HTERT RPE-1 (cell line): ENCODE data around the gene CRADD.

Source experiments
- in situ Hi-C: fragments of 300-500 bp; cut with MboI; formaldehyde crosslinking; loops from 4 replicates; pipeline ENCODE4 v1.14.3; 2020; ENCODE audit warnings: low sequenced_read_pairs

The CRADD gene

DNA sequence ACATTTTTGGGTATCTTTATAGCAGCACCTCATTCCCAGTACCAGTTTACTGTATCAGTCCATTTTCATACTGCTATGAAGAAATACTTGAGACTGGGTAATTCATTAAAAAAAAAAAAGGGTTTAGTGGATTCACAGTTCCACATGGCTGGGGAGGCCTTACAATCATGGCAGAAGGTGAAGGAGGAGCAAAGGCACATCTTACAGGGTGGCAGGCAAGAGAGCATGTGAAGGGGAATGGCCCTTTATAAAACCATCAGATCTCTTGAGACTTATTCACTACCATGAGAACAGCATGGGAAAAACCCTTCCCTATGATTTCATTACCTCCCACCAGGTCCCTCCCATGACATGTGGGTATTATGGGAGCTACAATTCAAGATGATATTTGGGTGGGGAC is 77.7 kb downstream of the CRADD start:
- in situ Hi-C loops: loop anchor here (25.0 kb wide), 1 partner anchor 332 kb away; no protein-coding TSS in a partner anchor

GRCh38 chr12:93756288-93756687 is 79.1 kb downstream of the CRADD start:
- in situ Hi-C loops: loop anchor here (25.0 kb wide), 1 partner anchor 331 kb away; no protein-coding TSS in a partner anchor

GRCh38 chr12:93757792-93758694 is 80.9 kb downstream of the CRADD start:
- in situ Hi-C loops: loop anchor here (25.0 kb wide), 1 partner anchor 329 kb away; no protein-coding TSS in a partner anchor

DNA sequence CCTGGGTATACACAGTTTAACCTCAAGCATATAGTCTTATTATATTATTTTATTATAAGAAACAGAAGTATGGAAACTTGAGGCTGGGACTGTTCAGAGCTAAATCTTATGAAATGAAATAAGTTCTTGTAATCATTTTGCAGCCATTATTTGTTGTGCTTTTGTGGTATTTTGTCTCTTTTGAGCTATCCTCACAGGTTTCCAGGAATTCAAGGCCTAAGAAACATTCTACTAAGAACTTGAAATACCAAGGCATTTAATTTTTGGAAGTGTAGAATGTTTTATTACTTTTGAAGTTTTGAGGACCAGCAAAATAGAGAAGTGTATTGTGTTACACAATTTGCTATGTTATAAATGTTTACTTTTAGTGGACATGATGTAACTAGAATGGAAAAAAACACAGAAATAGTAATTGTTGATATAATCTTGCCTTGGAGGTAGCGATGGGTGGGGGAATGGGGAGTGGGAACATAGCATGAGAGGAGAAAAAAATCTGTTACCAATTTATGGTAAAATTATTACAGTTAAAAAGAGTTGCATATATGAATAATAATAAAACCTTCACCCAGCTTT is 81.7 kb downstream of the CRADD start:
- in situ Hi-C loops: loop anchor here (25.0 kb wide), 1 partner anchor 328 kb away; no protein-coding TSS in a partner anchor

- in situ Hi-C loops: loop anchor here (25.0 kb wide), 1 partner anchor 328 kb away; no protein-coding TSS in a partner anchor
These were observed 82.4 kb downstream of the CRADD start for GRCh38 chr12:93759512-93760081.

GRCh38 chr12:93760275-93760875 is 83.2 kb downstream of the CRADD start:
- in situ Hi-C loops: loop anchor here (25.0 kb wide), 1 partner anchor 327 kb away; no protein-coding TSS in a partner anchor

DNA sequence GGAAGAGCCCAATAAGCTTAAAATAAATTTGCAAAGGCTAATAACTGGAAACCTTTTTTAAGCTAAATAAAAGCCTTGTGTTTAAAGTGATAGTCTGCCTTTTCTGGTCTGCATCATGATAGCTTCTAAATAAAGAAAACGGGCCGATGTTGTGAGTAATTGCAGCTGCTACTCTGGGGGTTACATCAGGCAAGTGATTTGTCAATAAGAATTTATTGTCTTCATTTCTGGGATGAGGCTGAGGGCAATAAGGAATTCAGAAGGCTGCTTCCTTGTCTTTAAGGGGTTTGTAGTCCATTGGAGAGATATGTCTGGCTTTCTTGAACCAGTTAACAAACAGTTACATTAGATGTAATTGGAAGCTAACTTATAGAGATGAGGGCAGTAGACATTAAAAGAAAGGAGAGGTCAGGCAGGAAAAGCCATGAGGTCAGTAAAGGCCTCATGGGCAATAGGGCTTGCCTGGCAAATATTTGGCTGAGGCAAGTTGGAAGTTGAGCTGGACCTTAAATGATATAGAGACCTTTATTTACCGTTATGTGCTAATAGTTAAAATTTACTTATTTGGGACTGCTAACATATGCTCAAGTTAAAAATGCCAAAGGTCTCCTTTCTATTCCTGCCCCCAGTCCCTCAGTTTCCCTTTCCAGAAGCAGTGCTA is 85.0 kb downstream of the CRADD start:
- in situ Hi-C loops: loop anchor here (25.0 kb wide), 1 partner anchor 325 kb away; no protein-coding TSS in a partner anchor

- in situ Hi-C loops: loop anchor here (25.0 kb wide), 1 partner anchor 324 kb away; no protein-coding TSS in a partner anchor
These were observed 85.9 kb downstream of the CRADD start for GRCh38 chr12:93762912-93763553.

- in situ Hi-C loops: loop anchor here (25.0 kb wide), 1 partner anchor 324 kb away; no protein-coding TSS in a partner anchor
These were observed 86.6 kb downstream of the CRADD start for GRCh38 chr12:93763746-93764147.

DNA sequence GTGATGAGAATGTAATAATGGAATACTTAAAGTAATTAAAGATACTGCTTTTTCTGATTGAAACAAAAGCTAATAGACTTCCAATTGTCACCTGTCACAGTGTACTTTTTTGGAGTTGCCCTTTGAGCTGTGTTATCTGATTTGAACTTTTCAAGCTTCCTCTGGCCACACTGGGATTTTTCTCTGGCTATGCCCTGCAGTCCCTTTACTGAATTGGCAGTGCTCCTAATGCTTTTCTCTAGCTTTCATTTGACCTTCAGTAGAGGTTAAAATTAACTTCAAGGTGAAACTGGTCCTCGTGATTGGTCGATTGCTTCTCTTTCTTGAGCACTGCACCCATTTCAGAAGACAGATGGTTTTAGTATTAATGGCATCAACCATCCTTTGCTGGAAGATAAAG is 89.2 kb downstream of the CRADD start:
- in situ Hi-C loops: loop anchor here (25.0 kb wide), 1 partner anchor 321 kb away; no protein-coding TSS in a partner anchor

DNA sequence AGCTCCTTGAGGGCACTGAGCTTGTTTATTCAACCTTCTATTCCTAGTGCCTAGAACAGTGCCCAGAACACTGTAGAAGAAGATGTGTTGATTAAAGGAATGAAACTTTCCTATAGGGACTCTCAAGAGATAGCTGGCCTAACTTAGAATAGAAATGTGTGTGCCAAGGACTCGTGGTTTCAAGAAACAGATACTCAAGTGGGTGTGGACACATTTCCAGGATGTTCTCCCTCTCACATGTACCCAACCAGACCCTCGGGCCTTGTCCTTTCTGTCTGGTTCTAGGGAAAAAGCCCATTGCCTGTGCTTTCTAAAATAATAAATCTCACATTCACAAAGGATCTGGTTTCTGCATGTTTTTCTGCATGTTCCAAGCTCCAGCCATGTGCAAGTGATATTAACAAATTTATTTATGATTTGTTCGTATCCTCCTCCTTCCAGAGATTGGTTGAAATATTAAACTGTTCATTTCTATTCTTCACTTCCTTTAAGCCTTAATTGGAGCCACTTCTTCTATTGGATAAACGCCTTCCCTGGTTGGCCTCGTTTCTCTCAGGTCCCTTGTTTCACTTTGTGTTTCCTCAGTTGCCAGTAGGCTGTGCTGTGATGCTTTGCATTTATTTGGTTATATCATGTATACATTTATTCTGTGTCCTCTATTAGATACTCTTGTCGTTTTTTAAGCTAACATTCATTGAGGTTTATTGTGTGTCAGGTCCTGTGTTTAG is 89.8 kb downstream of the CRADD start:
- in situ Hi-C loops: loop anchor here (25.0 kb wide), 1 partner anchor 320 kb away; no protein-coding TSS in a partner anchor

GRCh38 chr12:93767524-93767863 is 90.3 kb downstream of the CRADD start:
- in situ Hi-C loops: loop anchor here (25.0 kb wide), 1 partner anchor 320 kb away; no protein-coding TSS in a partner anchor

DNA sequence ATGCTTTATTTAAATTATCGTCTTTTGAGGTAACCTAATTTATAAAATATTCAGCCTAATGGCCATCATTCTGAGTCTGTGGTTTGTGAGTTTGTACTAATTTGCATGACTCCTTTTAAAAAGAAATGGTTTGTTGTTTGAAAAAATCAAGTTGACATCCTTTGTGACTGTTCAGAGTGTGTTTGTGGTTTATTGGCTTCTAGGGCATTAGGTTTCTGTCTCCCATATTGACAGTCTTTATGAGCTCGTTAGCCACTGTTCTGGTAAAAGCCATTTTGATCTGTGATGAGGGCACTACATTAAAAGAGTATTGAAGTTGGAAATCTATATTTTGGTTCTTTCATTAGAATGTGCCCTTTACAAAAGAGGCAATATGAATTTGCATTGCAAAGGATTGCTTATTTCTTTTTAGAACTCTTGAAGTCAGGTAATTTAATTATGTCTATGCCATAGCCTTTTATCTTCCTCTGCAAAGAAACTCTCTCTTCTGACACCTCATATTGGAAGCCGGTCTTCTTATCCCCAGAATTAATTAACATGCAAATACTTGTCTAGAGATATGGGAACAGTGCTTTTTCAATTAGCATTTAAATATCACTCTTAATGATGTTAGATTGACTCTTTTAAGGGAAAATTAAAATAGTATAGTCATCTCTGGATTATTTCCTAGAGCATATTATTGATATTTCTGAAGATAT is 95.0 kb downstream of the CRADD start:
- in situ Hi-C loops: loop anchor here (25.0 kb wide), 1 partner anchor 315 kb away; no protein-coding TSS in a partner anchor

DNA sequence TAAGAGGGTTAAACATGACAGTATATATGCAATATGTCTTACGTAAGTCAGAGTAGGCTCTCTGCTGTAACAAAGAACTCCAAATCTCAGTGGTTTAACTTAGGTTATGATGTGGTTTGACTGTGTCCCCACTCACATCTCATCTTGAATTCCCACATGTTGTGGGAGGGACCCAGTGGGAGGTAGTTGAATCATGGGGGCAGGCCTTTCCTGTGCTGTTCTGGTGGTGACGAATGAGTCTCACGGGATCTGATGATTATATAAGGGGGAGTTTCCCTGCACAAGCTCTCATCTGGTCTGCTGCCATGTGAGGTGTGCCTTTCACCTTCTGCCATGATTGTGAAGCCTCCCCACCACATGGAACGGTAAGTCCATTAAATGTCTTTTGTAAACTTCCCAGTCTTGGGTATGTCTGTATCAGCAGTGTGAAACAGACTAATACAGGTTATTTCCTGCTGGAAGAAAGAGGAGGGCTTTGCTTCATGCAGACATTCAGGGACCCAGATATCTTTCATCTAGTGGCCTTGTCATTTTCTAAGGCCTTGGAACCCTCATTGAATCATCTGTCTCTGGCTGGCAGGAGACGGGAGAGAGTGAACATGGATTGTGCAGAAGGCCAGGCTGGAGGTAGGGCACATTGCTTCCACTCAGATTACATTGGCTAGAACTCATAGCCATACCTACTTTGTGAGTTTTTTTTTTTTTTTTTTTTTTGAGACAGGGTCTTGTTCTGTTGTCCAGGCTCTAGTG is 96.1 kb downstream of the CRADD start:
- in situ Hi-C loops: loop anchor here (25.0 kb wide), 1 partner anchor 314 kb away; no protein-coding TSS in a partner anchor

GRCh38 chr12:93776581-93777018 is 99.4 kb downstream of the CRADD start:
- in situ Hi-C loops: no loop called here

DNA sequence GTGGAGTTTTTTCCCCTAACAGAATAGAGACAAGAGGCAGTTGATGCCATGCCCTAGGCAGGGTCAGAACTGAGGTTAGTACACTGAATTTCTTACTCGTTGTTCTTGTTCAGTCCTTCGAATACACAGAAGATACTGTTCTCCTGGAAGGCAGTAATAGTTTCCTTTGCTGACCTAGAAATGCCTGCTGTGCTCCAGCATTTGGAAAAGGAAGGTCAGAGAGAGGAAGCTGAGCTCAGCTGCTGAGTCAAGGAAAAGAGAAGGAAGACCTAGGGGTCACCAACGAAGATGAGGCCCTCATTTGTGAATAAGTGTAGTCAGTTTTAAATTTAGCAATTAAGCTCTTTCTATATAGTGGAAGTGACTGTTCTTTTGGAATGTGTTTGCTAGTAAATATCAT is 100.1 kb downstream of the CRADD start:
- in situ Hi-C loops: no loop called here

DNA sequence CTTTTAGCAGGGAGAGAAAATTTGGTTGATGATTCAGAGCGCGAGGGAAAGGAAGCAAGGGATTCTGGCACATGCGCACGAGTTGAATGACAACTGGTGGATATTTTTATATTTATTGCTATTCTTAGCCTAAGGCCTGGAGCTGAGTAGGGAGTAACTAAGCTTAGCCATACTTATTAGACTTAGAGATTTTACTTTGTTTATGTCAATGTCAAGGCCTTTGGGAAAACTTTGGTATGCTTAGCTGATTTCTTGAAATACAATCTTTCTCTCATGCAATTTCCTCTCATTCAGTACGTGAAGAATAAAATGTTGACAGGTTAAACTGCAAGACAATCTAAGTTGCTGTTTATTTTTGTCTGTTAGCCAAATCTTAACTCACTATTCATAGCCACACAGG is 101.1 kb downstream of the CRADD start:
- in situ Hi-C loops: no loop called here

DNA sequence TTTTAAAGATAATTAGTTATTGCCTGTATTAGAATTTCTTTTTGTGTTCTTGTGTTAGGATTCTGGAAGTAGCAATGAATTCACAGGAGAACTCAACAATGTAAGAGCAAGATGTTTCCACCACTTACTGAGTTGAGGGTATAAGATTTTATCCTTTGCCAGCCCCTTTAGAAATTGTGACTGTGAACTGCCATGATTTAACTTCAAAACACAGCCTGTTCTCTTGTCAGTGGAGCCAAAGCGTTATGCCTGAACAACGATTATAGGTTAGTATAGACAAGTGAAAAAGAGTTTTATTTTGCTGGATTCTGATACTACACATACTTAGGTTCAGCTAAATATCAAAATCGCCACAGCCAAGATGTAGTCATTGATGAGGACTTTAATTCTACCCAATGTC is 101.6 kb downstream of the CRADD start:
- in situ Hi-C loops: no loop called here
